Uterus (tissue), 2 donors: ENCODE measurements around the gene NCDN.

Experiments
- POLR2A ChIP-seq, 2 donors: fragments of 450-650 bp; IDR thresholded peaks; one replicate each; pipeline ENCODE4 v1.6.1; 2016; ENCODE audit warnings: antibody characterized with exemption in 2 of 2, mild to moderate bottlenecking in 1 of 2, moderate library complexity in 1 of 2
- TF ChIP-seq, protein P1 (sequence below), 4 experiments: fragments of 200-600 bp in 2 of 4; fragments of 450-650 bp in 2 of 4; sonication (generic) in 2 of 4; IDR thresholded peaks; one replicate each; pipeline ENCODE4 v1.5.1; 2016 to 2019; ENCODE audit warnings: antibody characterized with exemption in 4 of 4, mild to moderate bottlenecking in 2 of 4, moderate library complexity in 1 of 4

DNA sequence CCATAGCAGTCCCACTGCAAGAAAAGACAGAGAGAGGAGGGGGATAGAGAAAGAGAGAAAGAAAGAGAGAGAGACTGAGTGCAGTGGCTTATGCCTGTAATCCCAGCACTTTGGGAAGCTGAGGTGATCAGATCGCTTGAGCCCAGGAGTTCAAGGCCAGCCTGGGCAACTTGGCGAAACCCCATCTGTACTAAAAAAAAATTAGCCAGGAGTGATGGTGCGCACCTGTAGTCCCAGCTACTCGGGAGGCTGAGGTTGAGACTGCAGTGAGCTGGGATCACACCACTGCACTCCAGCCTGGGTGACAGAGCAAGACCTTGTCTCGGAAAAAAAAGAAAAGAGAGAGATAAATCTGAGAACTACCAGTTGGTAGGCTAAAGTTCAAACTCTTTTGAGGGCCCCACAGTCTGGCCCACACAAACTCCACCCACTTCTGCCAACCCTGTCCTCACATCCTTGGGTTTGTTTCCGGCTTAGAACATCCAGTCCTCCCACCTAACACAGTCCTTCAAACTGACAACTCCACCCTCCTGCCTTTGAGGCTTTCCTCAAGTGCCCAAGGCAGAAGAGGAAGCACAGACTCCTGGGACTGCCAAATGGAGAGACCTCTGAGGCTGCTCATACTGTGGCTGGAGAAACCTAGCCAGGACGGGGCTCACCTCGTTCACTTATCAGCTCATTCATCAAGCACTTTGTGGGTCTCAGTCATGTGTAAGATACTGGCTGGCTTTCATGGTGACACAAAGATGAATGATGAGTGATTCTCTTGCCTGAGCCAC lies 35.6 kb downstream of the NCDN start:
- no peak for TF ChIP-seq POLR2A (IDR thresholded peaks at IDR 0.05)
- TF ChIP-seq, protein P1, sequence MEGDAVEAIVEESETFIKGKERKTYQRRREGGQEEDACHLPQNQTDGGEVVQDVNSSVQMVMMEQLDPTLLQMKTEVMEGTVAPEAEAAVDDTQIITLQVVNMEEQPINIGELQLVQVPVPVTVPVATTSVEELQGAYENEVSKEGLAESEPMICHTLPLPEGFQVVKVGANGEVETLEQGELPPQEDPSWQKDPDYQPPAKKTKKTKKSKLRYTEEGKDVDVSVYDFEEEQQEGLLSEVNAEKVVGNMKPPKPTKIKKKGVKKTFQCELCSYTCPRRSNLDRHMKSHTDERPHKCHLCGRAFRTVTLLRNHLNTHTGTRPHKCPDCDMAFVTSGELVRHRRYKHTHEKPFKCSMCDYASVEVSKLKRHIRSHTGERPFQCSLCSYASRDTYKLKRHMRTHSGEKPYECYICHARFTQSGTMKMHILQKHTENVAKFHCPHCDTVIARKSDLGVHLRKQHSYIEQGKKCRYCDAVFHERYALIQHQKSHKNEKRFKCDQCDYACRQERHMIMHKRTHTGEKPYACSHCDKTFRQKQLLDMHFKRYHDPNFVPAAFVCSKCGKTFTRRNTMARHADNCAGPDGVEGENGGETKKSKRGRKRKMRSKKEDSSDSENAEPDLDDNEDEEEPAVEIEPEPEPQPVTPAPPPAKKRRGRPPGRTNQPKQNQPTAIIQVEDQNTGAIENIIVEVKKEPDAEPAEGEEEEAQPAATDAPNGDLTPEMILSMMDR (IDR thresholded peaks at IDR 0.05) = no peak
